ENCODE data around the gene KRTAP12-3. TPM values are rescaled to one million over a fixed set of nuclear protein-coding genes. Genes with fewer than 3 reads are reported as not detected.

KRTAP12-3 gene
- total RNA-seq, 6 donors from 2014 or later, result not detected

DNA sequence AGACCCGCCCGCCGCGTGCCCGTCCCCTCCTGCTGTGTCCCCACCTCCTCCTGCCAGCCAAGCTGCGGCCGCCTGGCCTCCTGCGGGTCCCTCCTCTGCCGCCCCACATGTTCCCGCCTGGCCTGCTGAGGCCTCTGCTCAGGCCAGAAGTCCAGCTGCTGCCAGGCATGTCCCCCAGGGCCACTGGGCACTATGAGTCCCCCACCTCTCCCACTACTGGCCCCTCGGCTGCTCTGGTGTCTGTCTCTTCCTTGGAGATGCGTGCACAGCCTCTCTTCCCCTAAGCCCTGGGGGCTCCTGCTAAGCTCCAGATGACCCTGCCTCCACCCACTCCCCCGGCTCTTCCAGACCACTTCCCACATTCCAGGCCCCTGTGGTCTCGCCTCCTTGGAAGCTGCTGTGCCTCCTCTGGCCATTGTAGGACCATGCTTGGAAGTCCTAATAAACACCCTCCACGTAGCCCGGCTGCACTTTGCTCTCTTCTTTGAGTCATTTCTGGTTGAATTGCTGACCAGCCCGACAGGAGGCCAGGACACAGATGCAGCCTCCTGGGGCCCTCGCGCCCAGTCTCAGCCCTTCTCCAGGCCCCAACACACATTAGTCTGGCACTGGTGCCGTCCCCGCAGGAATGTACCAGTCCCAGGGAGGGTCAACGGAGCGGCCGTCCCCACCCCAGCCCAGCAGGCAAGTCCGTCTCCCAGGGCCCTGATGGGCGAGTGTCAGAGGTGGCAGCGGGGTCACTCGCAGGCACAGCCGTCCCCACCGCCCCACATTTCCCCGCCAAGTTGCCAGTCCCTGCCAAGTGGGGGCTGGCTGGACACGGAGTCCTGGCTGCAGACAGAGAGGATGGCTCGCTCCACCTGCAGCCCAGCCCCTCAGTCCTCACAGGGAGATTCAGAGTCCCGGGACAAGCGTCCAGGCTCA lies 40.3 kb downstream of the KRTAP12-3 start:
- no peak for TF ChIP-seq POLR2A (IDR thresholded peaks at IDR 0.05)
- no peak for TF ChIP-seq EP300 (IDR thresholded peaks at IDR 0.05)
- TF ChIP-seq CTCF (IDR thresholded peaks at IDR 0.05), result no peak
- H3K4me1 ChIP-seq, result no peaks in the 10 kb centered on the region
- peak in 1 of 2 donors; percentile 80 for DNase-seq
- no peak overlapping the region for H3K27ac ChIP-seq
- peaks cover 0 to 10% (median 6%) of the 10 kb centered on the region in 4 donors for H3K9me3 ChIP-seq
- no peak for ATAC-seq (ENCODE audit: low FRiP score in 2 of 2)
- H3K4me3 ChIP-seq, result no peak overlapping the region
- peaks cover 0 to 2% (median under 1%) of the 10 kb centered on the region in 4 donors for H3K27me3 ChIP-seq
- 37 to 50% methylated on average over 10 to 35 of the region's 35 CpGs for WGBS, 2 donors
- H3K36me3 ChIP-seq, result no peaks in the 10 kb centered on the region

- H3K27ac ChIP-seq, result no peak overlapping the region
- TF ChIP-seq EP300 (IDR thresholded peaks at IDR 0.05), result no peak
- no peak for TF ChIP-seq CTCF (IDR thresholded peaks at IDR 0.05)
- TF ChIP-seq POLR2AphosphoS5 (IDR thresholded peaks at IDR 0.05), result no peak
- no peak for TF ChIP-seq POLR2A (IDR thresholded peaks at IDR 0.05)
- ATAC-seq (ENCODE audit: low FRiP score in 2 of 2), result no peak
- DNase-seq, result peak in 1 of 2 donors; percentile 50
- no peaks in the 10 kb centered on the region for H3K9me3 ChIP-seq
- no peak overlapping the region for H3K4me3 ChIP-seq
- WGBS, 2 donors, result 66 to 68% methylated on average over 17 of the region's 17 CpGs
- H3K4me1 ChIP-seq, result no peaks in the 10 kb centered on the region
- no peaks in the 10 kb centered on the region for H3K36me3 ChIP-seq
- H3K27me3 ChIP-seq, result peaks cover 0 to 14% (median 2%) of the 10 kb centered on the region in 4 donors
These were observed 41.8 kb downstream of the KRTAP12-3 start for GRCh38 chr21:44699502-44700001.

GRCh38 chr21:44700101-44701022 lies 42.6 kb downstream of the KRTAP12-3 start:
- 58 to 68% methylated on average over 15 to 21 of the region's 21 CpGs for WGBS, 2 donors
- no peak for DNase-seq
- Histone ChIP-seq H3K9me3 (no peaks in the 10 kb centered on the region), H3K4me3 (no peak overlapping the region), H3K27me3 (peaks cover 0 to 14% (median 2%) of the 10 kb centered on the region in 4 donors), H3K27ac (no peak overlapping the region), H3K4me1 (no peaks in the 10 kb centered on the region), H3K36me3 (no peaks in the 10 kb centered on the region)
- no peak for TF ChIP-seq POLR2AphosphoS5 (IDR thresholded peaks at IDR 0.05)
- no peak for TF ChIP-seq CTCF (IDR thresholded peaks at IDR 0.05)
- TF ChIP-seq EP300 (IDR thresholded peaks at IDR 0.05), result no peak
- no peak for TF ChIP-seq POLR2A (IDR thresholded peaks at IDR 0.05)
- no peak for ATAC-seq (ENCODE audit: low FRiP score in 2 of 2)

DNA sequence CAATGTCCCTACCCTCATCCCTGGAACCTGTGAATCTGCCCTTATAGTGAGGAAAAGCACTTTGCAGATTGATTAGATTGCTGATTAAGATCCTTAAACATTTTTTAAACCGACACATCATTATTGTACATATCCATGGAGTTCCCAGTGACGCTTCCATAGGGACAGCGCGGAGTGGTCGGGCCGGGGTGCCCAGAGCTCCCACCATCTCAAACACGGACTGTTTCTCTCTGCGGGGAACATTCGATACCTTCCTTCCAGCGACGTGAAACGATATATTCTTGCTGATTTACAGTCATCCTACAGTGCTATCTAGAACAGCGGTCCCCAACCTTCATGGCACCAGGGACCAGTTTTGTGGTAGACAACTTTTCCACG lies 43.3 kb downstream of the KRTAP12-3 start:
- Histone ChIP-seq H3K27ac (no peak overlapping the region), H3K4me3 (no peak overlapping the region), H3K36me3 (no peaks in the 10 kb centered on the region), H3K9me3 (peaks cover 0 to 1% (median 0%) of the 10 kb centered on the region in 4 donors), H3K4me1 (no peaks in the 10 kb centered on the region), H3K27me3 (peaks cover 0 to 15% (median 3%) of the 10 kb centered on the region in 4 donors)
- WGBS, 2 donors, result 82% methylated on average over 14 of the region's 14 CpGs
- TF ChIP-seq EP300 (IDR thresholded peaks at IDR 0.05) (no peak), POLR2A (IDR thresholded peaks at IDR 0.05) (no peak), POLR2AphosphoS5 (IDR thresholded peaks at IDR 0.05) (no peak), CTCF (IDR thresholded peaks at IDR 0.05) (no peak)
- no peak for DNase-seq
- ATAC-seq (ENCODE audit: low FRiP score in 2 of 2), result no peak

Measured in upper lobe of left lung (tissue), 6 donors.